ENCODE results near the gene ZKSCAN1.

- no peak for TF ChIP-seq ZNF274 (IDR thresholded peaks at IDR 0.05; ENCODE audit: low read depth, low read length)
- TF ChIP-seq ZFX (IDR thresholded peaks at IDR 0.05): no peak
- TF ChIP-seq POLR2A (IDR thresholded peaks at IDR 0.05; ENCODE audit: borderline replicate concordance, extremely low read depth, insufficient read depth, insufficient read length): no peak
- TF ChIP-seq SRF (IDR thresholded peaks at IDR 0.05; ENCODE audit: low read depth): no peak
- TF ChIP-seq, protein P1, sequence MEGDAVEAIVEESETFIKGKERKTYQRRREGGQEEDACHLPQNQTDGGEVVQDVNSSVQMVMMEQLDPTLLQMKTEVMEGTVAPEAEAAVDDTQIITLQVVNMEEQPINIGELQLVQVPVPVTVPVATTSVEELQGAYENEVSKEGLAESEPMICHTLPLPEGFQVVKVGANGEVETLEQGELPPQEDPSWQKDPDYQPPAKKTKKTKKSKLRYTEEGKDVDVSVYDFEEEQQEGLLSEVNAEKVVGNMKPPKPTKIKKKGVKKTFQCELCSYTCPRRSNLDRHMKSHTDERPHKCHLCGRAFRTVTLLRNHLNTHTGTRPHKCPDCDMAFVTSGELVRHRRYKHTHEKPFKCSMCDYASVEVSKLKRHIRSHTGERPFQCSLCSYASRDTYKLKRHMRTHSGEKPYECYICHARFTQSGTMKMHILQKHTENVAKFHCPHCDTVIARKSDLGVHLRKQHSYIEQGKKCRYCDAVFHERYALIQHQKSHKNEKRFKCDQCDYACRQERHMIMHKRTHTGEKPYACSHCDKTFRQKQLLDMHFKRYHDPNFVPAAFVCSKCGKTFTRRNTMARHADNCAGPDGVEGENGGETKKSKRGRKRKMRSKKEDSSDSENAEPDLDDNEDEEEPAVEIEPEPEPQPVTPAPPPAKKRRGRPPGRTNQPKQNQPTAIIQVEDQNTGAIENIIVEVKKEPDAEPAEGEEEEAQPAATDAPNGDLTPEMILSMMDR (IDR thresholded peaks at IDR 0.05 in 2 of 3, conservative IDR thresholded peaks at IDR 0.05 in 1 of 3; ENCODE audit: borderline replicate concordance in 1 of 3, insufficient read depth in 1 of 3, low read depth in 2 of 3, low read length in 2 of 3): no peak
- TF ChIP-seq ZBTB33 (IDR thresholded peaks at IDR 0.05; ENCODE audit: extremely low read depth, insufficient replicate concordance, low read length): no peak
- no peak for TF ChIP-seq JUND (IDR thresholded peaks at IDR 0.05)
- TF ChIP-seq POLR2AphosphoS5 (IDR thresholded peaks at IDR 0.05; ENCODE audit: low read depth, low read length): no peak
- TF ChIP-seq RAD21 (IDR thresholded peaks at IDR 0.05; ENCODE audit: low read depth): no peak
- TF ChIP-seq EZH2phosphoT487 (IDR thresholded peaks at IDR 0.05; ENCODE audit: borderline replicate concordance): no peak
- no peak for TF ChIP-seq EGR1 (IDR thresholded peaks at IDR 0.05; ENCODE audit: low read depth)
- TF ChIP-seq TCF7L2 (IDR thresholded peaks at IDR 0.05; ENCODE audit: borderline replicate concordance, extremely low read depth, insufficient read depth, insufficient read length): no peak
- TF ChIP-seq ELF1 (IDR thresholded peaks at IDR 0.05; ENCODE audit: borderline replicate concordance, low read depth): no peak
These were observed 27.6 kb upstream of the ZKSCAN1 start for GRCh38 chr7:99987846-99988245.
